ENCODE measurements around the gene IYD.

IYD gene

GRCh38 chr6:150427843-150428242 is 59.0 kb downstream of the IYD start:
- no peak for DNase-seq (ENCODE audit: low spot score)
- ChIA-PET CTCF (interaction anchor here (0.6 to 0.7 kb wide), 2 partner anchors 274 to 358 kb away, joined by 3 read pairs; no protein-coding TSS in a partner anchor), POLR2A (ENCODE audit: low non-redundant PET) (no interaction called here)
- H3K27ac ChIP-seq = no peak overlapping the region
- no peak for TF ChIP-seq CTCF (conservative IDR thresholded peaks at IDR 0.05; ENCODE audit: low read depth)

GRCh38 chr6:150430815-150431214 is 62.0 kb downstream of the IYD start:
- no peak overlapping the region for H3K27ac ChIP-seq
- no peak for DNase-seq (ENCODE audit: low spot score)
- POLR2A ChIA-PET (ENCODE audit: low non-redundant PET) = no interaction called here
- no peak for TF ChIP-seq CTCF (conservative IDR thresholded peaks at IDR 0.05; ENCODE audit: low read depth)
- CTCF ChIA-PET = interaction anchor here (0.8 kb wide), 1 partner anchor 294 kb away, joined by 3 read pairs; no protein-coding TSS in a partner anchor

DNA sequence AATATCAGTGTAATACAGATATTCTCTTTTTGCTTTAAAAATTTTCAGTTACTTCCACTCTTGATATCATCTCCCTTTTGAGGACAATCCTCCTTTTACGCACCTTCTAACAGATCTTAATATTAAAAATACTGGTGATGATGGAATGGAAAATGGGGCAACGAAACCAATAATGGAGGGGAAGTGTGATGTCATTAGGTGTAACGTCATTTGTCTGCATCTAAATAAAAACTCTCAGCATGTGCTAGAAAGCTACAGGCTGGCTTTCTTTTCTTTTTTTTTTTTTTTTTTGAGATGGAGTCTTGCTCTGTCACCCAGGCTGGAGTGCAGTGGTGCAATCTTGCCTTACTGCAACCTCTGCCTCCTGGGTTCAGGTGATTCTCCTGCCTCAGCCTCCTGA is 66.5 kb downstream of the IYD start:
- TF ChIP-seq CTCF (conservative IDR thresholded peaks at IDR 0.05; ENCODE audit: low read depth) = no peak
- CTCF ChIA-PET = no interaction called here

DNA sequence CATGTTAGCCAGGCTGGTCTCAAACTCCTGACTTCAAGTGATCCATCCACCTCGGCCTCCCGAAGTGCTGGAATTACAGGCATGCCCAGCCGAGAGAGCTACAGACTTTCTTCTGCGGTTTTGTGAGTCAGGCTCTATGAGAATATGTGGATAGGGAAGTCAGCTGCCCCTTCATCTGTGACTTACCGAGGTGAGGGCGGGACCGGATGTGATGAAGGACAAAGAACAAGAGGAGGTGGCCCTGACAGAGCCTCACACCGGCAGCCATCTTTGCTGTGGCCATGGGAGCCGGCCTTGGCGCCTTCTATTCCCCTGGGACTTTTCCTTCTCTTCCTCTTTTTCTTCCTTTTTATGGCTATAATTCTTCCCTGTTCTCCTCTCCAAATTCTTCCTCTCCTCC is 67.0 kb downstream of the IYD start:
- ChIA-PET CTCF (no interaction called here), POLR2A (ENCODE audit: low non-redundant PET) (no interaction called here)
- no peak for DNase-seq (ENCODE audit: low spot score)

More for the DNA sequence above, 66.5 kb downstream of the IYD start:
- H3K27ac ChIP-seq = no peak overlapping the region
- no peak for DNase-seq (ENCODE audit: low spot score)
- POLR2A ChIA-PET (ENCODE audit: low non-redundant PET) = no interaction called here

GRCh38 chr6:150439373-150439772 is 70.6 kb downstream of the IYD start:
- POLR2A ChIA-PET (ENCODE audit: low non-redundant PET) = no interaction called here
- no peak overlapping the region for H3K27ac ChIP-seq
- TF ChIP-seq CTCF (conservative IDR thresholded peaks at IDR 0.05; ENCODE audit: low read depth) = no peak
- CTCF ChIA-PET = no interaction called here
- DNase-seq (ENCODE audit: low spot score) = no peak

More for the DNA sequence above, 67.0 kb downstream of the IYD start:
- TF ChIP-seq CTCF (conservative IDR thresholded peaks at IDR 0.05; ENCODE audit: low read depth) = no peak
- no peak overlapping the region for H3K27ac ChIP-seq

- no peak for TF ChIP-seq CTCF (conservative IDR thresholded peaks at IDR 0.05; ENCODE audit: low read depth)
- POLR2A ChIA-PET (ENCODE audit: low non-redundant PET) = no interaction called here
- CTCF ChIA-PET = no interaction called here
- DNase-seq (ENCODE audit: low spot score) = no peak
- H3K27ac ChIP-seq = no peak overlapping the region
Observed at GRCh38 chr6:150443621-150444020, 74.8 kb downstream of the IYD start.

- ChIA-PET POLR2A (ENCODE audit: low non-redundant PET) (no interaction called here), CTCF (interaction anchor here (0.6 kb wide), 1 partner anchor 236 kb away, joined by 3 read pairs; no protein-coding TSS in a partner anchor)
- DNase-seq (ENCODE audit: low spot score) = no peak
- no peak overlapping the region for H3K27ac ChIP-seq
- TF ChIP-seq CTCF (conservative IDR thresholded peaks at IDR 0.05; ENCODE audit: low read depth) = no peak
Observed at GRCh38 chr6:150444308-150444707, 75.5 kb downstream of the IYD start.

Data from RWPE1 (cell line).